ENCODE data around the gene TAF12.
"Not testable (repeated sequence)": the region's sequence is repeated elsewhere in the genome, so short reads cannot be mapped to it uniquely, and the experiment has no call there.

TAF12 gene

GRCh38 chr1:28644494-28644893 is 1.6 kb upstream of the TAF12 start:
- no peak for DNase-seq (ENCODE audit: low spot score)

GRCh38 chr1:28642056-28642846 is 616 bp downstream of the TAF12 start:
- DNase-seq (ENCODE audit: low spot score): no peak

GRCh38 chr1:28640766-28641165 is 2.1 kb downstream of the TAF12 start:
- peak; percentile 28 for DNase-seq (ENCODE audit: low spot score)

- no peak for DNase-seq (ENCODE audit: low spot score)
Measured at GRCh38 chr1:28632560-28632959, 10.3 kb downstream of the TAF12 start.

- no peak for DNase-seq (ENCODE audit: low spot score)
Measured at GRCh38 chr1:28631713-28632112, 11.2 kb downstream of the TAF12 start.

- no peak for DNase-seq (ENCODE audit: low spot score)
Measured at GRCh38 chr1:28613175-28613574, 29.7 kb downstream of the TAF12 start.

GRCh38 chr1:28606771-28607170 is 36.1 kb downstream of the TAF12 start:
- DNase-seq (ENCODE audit: low spot score): no peak

- DNase-seq (ENCODE audit: low spot score): no peak
Measured at GRCh38 chr1:28604962-28605361, 37.9 kb downstream of the TAF12 start.

- no peak for DNase-seq (ENCODE audit: low spot score)
Measured at GRCh38 chr1:28604411-28604810, 38.5 kb downstream of the TAF12 start.

- DNase-seq (ENCODE audit: low spot score): peak; percentile 75
Measured at GRCh38 chr1:28602536-28603439, 40.1 kb downstream of the TAF12 start.

- DNase-seq (ENCODE audit: low spot score): no peak
Measured at GRCh38 chr1:28601696-28602095, 41.2 kb downstream of the TAF12 start.

GRCh38 chr1:28596276-28596675 is 46.6 kb downstream of the TAF12 start:
- DNase-seq (ENCODE audit: low spot score): not testable (repeated sequence)

GRCh38 chr1:28595412-28596191 is 47.3 kb downstream of the TAF12 start:
- no peak for DNase-seq (ENCODE audit: low spot score)

GRCh38 chr1:28594686-28595411 is 48.0 kb downstream of the TAF12 start:
- not testable (repeated sequence) for DNase-seq (ENCODE audit: low spot score)

- not testable (repeated sequence) for DNase-seq (ENCODE audit: low spot score)
Measured at GRCh38 chr1:28593988-28594356, 48.9 kb downstream of the TAF12 start.

GRCh38 chr1:28592321-28593071 is 50.4 kb downstream of the TAF12 start:
- no peak for DNase-seq (ENCODE audit: low spot score)

- no peak for DNase-seq (ENCODE audit: low spot score)
Measured at GRCh38 chr1:28591708-28592320, 51.1 kb downstream of the TAF12 start, which contains the start of gene RAB42. Gene RAB42, plus strand, starts transcription at chr1:28592265. Its CDS starts 247 bp downstream, at chr1:28592512.

GRCh38 chr1:28586585-28587391 is 56.1 kb downstream of the TAF12 start:
- DNase-seq (ENCODE audit: low spot score): not testable (repeated sequence)

GRCh38 chr1:28582248-28582615 is 60.6 kb downstream of the TAF12 start:
- DNase-seq (ENCODE audit: low spot score): no peak

Measured in hematopoietic multipotent progenitor cell treated with erythropoietin and hydrocortisone succinate and interleukin-3 and kit ligand, for 17 days (in vitro differentiated cells).